ENCODE results near the gene PFKFB4.
"Not testable (repeated sequence)": the region's sequence is repeated elsewhere in the genome, so short reads cannot be mapped to it uniquely, and the experiment has no call there.

PFKFB4 gene

DNA sequence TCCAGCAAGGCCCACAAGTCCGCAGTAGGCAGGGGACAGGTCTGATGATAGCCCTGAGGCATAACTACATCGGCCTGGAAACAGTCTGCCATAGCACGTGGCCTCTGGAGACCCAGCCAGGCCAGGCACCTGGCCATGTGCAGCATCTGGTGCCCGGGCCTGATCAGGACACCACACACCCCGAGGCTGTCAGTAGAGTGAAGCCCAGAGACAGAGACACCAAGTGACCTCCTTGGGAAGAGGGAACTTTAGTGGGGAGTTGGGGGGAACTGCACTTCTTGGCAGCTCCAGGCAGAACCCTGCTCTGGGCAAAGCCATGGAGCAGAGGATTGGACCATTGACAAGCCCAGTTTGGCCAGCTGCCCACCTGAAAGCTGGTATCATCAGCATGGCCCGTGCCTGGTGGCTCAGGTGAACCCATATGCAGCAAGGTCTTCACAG is 53.9 kb downstream of the PFKFB4 start:
- no peak for DNase-seq (ENCODE audit: low read depth in 2 of 3, low spot score in 2 of 3)

DNA sequence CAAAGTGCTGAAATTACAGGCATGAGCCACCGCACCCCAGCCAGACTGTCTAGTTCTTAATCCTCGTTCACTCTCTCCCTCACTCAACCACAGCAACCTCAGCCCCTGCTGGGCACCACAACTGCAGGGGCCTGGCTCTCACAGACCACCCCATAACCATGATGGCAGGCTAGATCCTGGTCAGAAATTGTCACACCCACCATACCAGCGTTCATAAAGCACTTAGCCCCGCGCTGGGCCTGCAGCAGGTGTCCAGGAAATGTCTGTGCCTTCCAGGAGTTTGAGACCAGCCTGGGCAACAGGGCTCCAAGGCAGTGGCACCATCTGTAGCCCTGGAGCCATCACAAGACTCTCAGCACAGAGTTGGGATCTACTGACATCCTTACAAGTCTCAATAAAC is 54.5 kb downstream of the PFKFB4 start:
- DNase-seq (ENCODE audit: low read depth in 2 of 3, low spot score in 2 of 3) = no peak

DNA sequence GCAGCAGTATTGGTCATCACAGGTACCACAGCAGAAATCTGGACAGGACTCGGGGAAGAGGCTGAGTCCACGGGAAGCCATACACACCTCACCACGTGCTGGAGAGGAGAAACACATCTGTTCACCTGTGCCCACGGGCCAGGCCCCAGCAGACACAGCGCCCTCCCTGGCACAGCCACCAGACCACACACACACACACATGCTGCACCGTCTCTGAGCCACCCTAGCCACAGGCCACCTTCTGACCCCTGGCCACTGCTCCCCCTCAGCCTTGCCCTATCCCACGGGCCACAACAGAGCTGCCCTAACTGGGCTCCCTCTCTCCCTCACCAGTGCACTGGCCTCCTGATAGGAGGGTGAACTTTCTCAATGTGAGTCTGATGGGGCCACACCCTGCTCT is 55.4 kb downstream of the PFKFB4 start:
- DNase-seq (ENCODE audit: low read depth in 2 of 3, low spot score in 2 of 3) = no peak

DNA sequence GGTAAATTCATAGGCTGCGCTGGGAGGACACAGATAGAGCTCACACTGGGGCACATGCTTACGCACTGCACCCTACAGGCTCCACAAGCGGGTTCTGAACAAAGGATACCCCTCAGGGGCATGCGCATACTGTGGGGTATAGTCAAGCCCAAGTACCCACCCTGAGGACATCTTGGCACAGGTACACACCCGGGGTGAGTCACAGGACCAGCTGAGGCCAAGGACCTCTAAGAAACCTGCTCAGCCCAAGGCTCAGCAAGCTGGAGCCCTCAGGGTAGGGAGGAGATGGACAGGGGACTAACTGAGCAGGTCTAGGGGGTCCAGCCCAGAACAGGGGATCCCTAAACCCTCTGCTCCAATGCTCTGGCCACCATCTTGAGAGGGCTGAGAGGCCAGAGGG is 55.9 kb downstream of the PFKFB4 start:
- no peak for DNase-seq (ENCODE audit: low read depth in 2 of 3, low spot score in 2 of 3)

DNA sequence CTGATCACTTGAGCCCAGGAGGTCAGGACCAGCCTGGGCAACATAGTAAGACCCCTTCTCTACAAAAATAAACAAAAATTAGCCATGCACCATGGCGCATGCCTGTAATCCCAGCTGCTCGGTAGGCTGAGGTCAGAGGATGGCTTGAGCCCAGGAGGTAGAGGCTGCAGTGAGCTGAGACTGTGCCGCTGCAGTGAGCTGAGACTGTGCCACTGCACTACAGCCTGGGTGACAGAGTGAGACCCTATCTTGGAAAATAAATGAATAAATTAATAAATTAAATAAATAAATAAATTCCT is 63.5 kb downstream of the PFKFB4 start:
- DNase-seq (ENCODE audit: low read depth in 2 of 3, low spot score in 2 of 3) = no peak

DNA sequence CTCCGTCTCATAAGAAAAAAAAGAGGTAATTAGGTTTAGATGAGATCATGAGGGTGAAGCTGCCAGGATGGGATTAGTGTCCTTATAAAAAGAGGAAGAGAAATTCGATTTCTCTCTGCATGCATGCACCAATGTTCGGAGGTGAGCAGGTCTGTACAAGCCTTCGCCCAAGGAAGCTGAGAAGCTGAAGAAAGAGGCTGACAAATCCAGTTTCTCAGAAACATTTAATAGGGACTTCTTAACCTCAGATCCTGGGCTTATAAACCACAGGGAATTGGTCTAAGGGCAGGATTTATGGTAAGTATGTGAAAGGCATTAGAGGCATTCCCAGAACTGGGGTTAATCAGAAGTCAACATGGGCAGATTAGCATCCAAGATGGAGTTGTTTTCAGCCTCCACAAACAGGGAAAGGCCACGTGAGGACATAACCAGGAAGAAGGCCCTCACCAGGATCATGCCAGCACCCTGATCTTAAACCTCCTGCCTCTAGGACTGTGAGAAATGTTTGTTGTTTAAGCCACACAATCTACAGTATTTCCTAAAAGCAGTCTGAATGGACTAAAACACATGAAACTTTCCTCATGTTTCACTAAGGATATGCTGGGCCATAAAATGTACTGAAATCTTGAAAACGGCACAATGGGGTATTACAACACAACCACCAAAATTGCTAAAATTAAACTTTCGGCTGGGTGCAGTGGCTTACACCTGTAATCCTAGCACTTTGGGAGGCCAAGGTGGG is 64.0 kb downstream of the PFKFB4 start:
- no peak for DNase-seq (ENCODE audit: low read depth in 2 of 3, low spot score in 2 of 3)

DNA sequence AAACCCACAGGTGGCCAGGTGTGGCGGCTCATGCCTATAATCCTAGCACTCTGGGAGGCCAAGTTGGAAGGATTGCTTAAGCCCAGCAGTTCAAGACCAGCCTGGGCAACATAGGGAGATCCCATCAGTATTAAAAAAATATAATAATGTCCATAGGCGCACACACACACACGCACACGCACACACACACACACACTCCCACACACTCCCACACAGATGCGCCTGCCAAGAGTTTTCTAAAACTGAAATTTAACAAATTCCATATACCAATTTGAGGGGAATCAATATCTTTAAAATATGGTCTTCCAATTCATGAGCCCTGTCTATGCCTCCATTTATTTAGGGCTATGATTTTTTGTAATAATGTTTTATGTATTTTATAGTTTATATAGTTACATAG is 69.7 kb downstream of the PFKFB4 start:
- DNase-seq (ENCODE audit: low read depth in 2 of 3, low spot score in 2 of 3) = no peak

DNA sequence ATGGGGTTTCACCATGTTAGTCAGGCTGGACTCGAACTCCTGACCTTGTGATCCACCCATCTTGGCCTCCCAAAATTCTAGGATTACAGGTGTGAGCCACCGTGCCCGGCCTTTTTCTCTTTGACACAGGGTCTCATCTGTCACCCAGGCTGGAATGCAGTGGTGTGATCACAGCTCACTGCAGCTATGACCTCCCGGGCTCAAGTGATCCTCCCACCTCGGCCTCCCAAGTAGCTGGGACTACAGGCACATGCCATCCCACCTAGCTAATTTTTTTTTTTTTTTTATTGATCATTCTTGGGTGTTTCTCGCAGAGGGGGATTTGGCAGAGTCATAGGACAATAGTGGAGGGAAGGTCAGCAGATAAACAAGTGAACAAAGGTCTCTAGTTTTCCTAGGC is 73.8 kb downstream of the PFKFB4 start:
- not testable (repeated sequence) for DNase-seq (ENCODE audit: low read depth in 2 of 3, low spot score in 2 of 3)

DNA sequence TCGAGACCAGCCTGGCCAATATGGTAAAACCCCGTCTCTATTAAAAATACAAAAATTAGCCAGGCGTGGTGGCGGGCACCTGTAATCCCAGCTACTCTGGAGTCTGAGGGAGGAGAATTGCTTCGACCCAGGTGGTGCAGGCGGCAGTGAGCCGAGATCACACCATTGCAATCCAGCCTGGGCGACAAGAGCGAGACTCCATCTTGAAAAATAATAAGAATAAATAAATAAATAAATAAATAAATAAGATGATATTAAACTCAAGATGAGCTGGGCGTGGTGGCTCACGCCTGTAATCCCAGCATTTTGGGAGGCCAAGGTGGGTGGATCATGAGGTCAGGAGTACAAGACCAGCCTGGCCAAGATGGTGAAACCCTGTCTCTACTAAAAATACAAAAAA is 75.7 kb downstream of the PFKFB4 start:
- not testable (repeated sequence) for DNase-seq (ENCODE audit: low read depth in 2 of 3, low spot score in 2 of 3)

DNA sequence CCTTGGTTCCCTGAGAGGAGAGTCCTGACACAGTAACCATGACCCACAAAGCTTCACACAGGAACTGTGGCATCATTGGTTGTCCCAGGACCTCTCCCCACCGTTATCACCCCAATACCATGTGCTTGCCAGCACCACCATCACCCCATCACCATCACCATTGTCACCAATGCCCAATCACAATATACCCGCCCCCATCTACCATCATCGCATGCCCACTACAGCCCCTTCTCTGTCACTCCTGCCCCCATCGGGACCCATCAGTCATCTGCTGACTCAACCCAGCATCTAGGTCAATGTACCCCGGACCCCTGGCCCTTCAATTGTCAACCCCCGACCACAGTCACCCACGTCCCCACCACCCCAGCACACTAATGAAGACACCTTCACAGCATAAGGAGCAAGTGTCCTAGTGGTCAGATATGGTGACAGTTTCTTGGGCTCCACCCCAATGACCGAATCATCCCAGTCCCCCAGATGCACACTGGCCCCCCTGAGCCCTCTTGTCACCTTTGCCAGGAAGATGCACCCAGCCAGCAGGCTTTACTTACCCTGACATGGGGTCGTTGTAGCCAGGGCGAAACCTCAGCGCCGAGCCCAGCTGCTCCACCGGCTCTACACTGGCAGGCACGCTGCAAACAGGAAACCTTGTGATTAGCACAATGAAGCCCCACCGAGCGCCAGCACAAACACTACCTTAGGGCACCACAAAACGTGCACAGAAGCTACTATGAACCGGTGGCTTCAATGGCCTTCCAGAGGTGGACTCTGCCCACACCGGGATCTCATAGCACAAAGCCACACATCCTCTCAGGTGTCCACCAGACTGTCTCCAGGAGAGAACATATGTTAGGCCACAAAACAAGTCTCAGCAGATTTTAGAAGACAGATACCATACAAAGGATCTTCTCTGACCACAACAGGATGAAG is 77.7 kb downstream of the PFKFB4 start:
- DNase-seq (ENCODE audit: low read depth in 2 of 3, low spot score in 2 of 3) = peak in 1 of 3 experiments; percentile 18

DNA sequence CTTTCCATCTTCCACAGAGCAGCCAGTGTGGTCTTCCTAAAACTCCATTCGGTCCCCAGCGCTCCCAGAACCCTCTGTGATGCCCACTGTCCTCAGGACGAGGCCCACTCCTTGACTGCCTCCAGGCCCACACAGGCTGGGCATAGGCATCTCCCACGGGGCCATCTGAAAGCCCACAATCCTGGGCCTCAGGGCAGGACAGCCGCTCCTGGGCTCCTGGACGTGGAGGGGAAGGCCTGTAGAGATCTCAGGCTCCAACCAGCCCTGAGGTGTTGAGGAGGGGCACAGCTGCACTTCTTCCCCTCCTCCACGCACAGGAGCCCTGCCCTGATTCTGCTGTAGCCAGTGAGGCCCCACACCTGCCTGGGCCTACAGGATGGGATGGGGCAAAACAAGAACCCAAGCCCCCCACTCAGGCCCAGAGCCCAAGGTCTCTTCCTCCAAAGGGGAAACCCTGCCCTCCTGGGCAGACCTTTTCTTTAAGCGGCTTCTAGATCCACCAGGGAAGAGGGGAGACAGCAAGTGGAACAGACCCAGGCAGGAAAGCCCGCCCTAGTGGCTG is 78.6 kb downstream of the PFKFB4 start:
- no peak for DNase-seq (ENCODE audit: low read depth in 2 of 3, low spot score in 2 of 3)

DNA sequence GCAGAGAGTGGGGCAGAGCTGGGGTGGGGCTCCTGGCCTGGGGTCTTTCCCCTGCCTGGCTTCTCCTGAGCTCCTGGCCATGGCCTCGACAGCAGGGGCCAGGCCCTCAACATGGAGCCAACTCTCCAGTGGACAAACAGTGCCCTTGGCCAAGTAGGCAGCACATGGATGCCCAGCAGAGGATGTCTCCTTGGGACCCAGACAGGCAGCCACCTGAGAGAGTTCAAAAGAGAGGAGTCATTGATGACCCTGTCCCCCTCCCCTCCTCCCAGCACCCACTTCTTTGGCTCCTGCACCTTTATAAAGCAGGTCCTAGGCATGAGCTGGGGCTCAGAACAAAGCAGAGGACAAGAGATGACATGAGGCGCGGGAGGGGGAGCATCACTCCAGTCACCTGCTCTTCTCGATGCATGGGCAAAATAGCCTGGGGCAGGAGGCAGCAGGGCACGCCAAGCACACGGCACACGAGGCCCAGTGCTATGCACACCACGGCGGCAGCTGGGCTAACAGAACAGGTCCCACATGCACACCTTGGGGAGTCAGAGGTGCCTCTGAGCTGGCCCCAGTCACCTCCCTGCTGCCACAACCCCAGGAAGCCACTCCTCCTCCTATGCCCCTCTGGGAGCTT is 80.1 kb downstream of the PFKFB4 start:
- no peak for DNase-seq (ENCODE audit: low read depth in 2 of 3, low spot score in 2 of 3)

DNA sequence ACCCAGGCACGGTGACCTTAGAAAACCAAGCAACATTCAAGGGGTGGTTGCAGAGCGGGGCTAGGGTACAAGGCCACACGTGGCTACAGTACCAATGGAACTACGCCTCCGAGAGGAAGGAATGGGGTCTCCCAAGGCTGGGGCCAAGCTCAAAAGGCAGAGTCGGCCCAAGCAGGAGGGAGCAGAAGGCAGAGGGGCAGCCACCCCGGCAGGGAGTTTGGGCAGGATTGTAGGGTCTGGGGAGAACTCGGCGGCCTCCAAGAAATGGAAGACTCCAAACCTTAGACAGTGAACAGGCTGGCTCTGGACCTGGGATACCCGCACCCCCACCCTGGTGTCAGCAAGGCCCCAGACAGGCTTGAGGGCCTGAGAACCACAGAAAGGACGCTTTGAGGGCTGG is 81.4 kb downstream of the PFKFB4 start:
- DNase-seq (ENCODE audit: low read depth in 2 of 3, low spot score in 2 of 3) = no peak

DNA sequence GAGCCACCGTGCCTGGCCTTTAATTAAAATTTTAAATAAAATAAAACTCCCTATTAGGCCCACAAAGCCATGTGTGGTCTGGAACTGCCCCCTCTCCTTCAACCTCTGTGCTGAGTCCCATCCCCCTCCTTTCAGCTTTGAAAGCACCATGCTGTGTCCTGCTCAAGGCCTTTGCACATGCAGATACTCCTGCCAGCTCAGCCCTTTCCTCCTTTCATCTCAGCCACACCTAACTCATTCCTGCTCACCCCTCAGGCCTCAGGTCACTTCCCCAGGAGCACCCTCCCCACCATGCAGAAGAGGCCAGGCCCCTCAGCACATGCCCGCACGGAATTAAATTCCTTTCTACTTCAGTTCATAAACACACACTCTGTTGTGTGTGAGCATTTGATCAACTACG is 82.0 kb downstream of the PFKFB4 start:
- DNase-seq (ENCODE audit: low read depth in 2 of 3, low spot score in 2 of 3) = no peak

DNA sequence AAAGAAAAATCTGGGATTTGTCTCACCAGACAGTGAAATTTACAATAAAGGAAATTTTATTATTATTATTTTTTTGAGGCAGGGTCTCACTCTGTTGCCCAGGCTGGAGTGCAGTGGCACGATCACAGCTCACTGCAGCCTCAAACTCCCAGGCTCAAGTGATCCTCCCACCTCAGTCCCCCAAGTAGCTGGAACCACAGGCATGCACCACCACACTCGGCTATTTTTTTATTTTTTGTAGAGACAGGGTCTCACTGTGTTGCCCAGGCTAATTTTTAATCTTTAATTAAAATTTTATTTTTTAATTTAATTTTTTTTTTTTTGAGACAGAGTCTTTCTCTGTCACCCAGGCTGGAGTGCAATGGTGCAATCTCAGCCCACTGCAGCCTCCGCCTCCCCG is 82.6 kb downstream of the PFKFB4 start:
- DNase-seq (ENCODE audit: low read depth in 2 of 3, low spot score in 2 of 3) = not testable (repeated sequence)

DNA sequence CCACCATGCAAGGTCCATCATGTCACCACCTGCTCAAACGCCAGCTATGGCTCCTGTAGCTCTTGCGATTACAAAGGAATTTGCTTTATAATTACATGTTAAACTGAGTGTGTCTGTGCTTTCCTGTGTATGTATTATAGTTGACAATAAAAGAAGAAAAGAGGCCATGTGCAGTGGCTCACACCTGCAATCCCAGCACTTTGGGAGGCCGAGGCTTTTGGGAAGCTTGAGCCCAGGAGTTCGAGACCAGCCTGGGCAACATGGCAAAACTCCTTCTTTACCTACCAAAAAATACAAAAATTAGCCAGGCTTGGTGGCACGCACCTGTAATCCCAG is 83.0 kb downstream of the PFKFB4 start:
- no peak for DNase-seq (ENCODE audit: low read depth in 2 of 3, low spot score in 2 of 3)

DNA sequence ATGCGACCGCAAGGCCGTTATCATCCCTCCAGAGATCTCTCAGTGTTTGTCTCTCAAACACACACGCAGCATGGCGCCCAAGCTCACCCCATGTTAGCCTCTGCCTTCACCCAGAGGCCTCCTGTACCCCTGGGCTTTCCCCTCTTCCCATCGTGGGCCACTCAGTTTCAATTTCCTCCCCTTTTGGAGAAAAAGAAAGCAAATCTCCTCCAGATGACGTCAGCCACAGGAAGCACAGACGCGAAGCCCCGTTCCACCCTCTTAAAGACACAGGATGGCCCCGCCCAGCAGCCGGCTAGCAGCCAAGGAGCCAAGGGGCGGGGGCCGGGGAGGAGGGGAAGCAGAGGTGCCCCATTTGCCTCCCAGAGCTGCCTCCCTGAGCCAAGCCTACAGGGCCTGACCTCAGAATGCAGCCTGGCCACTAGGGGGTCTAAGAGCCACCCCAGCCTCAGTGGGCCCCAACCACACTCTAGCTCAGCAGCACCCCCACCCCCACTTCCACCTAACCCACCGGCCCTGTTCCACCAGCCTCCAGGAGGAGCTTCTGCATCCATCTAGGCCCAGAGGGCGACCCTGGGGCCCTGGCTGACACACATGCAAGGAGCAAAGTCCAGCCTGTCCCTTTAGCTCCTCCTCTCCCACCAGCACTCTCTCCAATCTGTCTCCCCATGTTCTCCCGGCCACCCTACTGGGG is 83.5 kb downstream of the PFKFB4 start:
- peak; percentile 83 to 86 (median 86) for DNase-seq (ENCODE audit: low read depth in 2 of 3, low spot score in 2 of 3)

DNA sequence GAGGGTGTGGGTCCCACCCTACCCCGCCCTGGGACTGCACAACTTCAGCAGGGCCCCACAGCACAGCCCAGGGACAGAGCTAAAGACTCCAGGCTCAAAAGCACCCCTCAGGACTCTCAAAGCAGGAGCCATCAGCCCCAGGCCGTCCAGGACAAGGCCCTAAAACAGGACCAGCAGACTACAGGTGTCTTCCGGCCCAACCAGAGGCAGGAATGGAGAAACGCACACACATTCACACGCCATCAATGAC is 84.0 kb downstream of the PFKFB4 start:
- DNase-seq (ENCODE audit: low read depth in 2 of 3, low spot score in 2 of 3) = peak in 2 of 3 experiments; percentile 18 to 61

DNA sequence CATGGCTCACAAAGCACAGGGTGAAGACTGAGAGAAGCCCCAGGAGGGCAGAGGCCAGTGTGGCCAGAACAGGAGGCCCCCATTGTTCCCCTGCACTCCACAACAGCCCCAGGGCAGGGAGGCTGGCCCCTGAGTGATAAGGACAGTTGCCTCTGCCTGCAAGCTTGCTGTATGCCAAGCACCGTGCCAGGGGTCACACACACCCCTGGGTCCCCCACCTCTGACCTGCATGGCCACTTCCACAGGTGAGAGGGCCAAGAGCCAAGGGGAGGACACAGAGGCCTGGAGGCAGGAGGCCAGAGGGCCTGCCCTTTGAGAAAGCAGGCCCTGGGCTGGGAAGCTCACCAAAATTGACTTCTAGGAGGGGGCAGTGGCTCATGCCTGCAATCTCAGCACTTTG is 86.3 kb downstream of the PFKFB4 start:
- DNase-seq (ENCODE audit: low read depth in 2 of 3, low spot score in 2 of 3) = no peak

DNA sequence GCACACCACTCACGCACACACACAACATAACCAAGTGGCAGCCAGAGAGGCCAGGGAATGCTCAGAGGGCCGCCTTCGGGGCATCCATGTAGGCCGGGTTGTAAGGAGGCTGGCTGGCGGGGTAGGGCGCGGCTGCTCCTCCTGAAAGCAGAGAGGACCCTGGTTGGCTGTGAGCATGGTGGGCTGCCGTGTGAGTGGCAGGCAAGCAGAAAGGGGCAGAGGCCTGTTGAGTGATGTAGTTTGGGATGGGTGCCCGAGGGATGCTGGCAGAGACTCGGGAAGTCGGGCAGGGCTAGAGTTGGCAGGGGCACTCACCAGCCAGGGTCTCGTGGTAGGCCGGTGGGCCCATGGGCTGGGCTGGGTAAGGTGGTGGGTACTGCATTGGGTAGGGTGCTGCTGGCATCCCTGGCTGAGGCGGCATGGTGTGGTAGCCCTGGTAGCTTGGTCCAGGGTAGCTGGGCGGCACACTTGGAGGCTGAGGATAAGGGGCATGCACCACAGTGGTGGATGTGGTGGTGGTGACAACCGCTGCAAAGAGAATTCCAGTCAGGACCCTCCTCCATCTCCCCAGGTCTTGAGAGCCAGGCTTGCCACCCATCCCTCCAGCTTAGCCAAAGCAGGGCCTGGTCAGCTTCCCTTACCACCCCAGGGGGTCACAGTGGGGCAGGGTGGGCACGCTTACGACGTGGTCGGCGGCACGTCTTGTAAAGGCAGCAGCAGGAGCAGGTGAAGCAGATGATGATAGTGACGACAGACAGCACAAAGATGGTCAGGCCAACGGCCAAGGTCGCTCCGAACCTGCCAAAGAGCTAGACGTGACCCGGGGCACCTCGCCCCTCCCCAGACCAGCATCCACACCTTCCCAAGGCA is 87.3 kb downstream of the PFKFB4 start:
- no peak for DNase-seq (ENCODE audit: low read depth in 2 of 3, low spot score in 2 of 3)

DNA sequence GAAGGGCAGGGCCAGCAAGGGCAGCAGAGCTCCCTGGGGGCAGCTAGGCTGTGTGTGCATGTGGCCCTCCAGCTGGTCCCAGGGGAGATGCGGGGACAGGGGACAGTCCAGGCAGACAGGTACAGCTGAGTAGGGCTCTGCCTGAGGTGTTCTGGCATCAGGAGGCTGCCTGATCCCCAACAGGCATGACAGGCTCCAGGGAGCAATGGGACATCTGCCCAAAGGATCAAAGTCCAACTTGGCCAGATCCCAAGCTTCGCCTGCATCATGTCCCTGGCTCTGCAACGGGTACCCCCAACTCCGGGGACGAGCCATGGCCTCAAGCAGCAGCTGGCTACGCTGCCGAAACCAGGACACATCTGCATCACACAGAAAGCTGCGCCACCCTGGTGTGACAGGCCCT is 88.3 kb downstream of the PFKFB4 start:
- DNase-seq (ENCODE audit: low read depth in 2 of 3, low spot score in 2 of 3) = no peak

Measured in activated CD8-positive, alpha-beta memory T cell treated with anti-CD3 and anti-CD28 coated beads for 48 hours (primary cell).